H1 (cell line): ENCODE measurements around the gene ACOT12. TPM values are rescaled to one million over a fixed set of nuclear protein-coding genes. Genes with fewer than 3 reads are reported as not detected.

Source experiments
- polyA plus RNA-seq, 7 experiments: library from polyadenylated mRNA; depleted of rRNA in 3 of 7; stranded (reverse) in 5 of 7; unstranded in 2 of 7; fragments of >200 nt in 5 of 7; fragments of 200-250 nt in 2 of 7; gene quantifications; 1 replicate in 5 of 7; 2 replicates in 1 of 7; 4 replicates in 1 of 7; pipeline versions ENCODE4 v1.2.1 to v1.2.3, GENCODE V29; 2011 to 2013; ENCODE audit warnings: missing spikeins in 2 of 7, mixed read lengths in 2 of 7
- total RNA-seq: library from RNA; stranded (reverse); fragmentation: NEBNext Ultra II Directional; extraction: Animal tissue kit (Norgen Biotek cat#: 25700); gene quantifications from 2 replicates; pipeline ENCODE4 v1.2.1, GENCODE V29; 2021

ACOT12 gene
- total and polyA plus RNA-seq, 2 of the 8 experiments (the other 6 are each of a cell fraction or from before 2014, with no cell fraction given), result 0.29 TPM; not detected in 1

Other genes with a start within 250 kb of the ACOT12 start
- 1.2 and 2.4 TPM in 2 replicates for gene CKMT2, start 160.8 kb downstream of the ACOT12 start, total RNA-seq
- 5.0 and 7.5 TPM in 2 replicates for gene CKMT2, start 160.8 kb downstream of the ACOT12 start, polyA plus RNA-seq (2011; rRNA removed)
- gene ZCCHC9, start 92.5 kb downstream of the ACOT12 start, total RNA-seq, result 28.9 and 33.6 TPM in 2 replicates
- gene ZCCHC9, start 92.5 kb downstream of the ACOT12 start, polyA plus RNA-seq (2011; rRNA removed), result 5.9 and 10.9 TPM in 2 replicates